ENCODE results near the gene PAX7. TPM values are rescaled to one million over a fixed set of nuclear protein-coding genes. Genes with fewer than 3 reads are reported as not detected.

Gene PAX7
- total and polyA plus RNA-seq, 11 donors = not detected

- H3K27me3 ChIP-seq = peaks cover 74 to 100% (median 99%) of the 10 kb centered on the region in 9 donors
- no peak overlapping the region for H3K27ac ChIP-seq
- H3K36me3 ChIP-seq = no peaks in the 10 kb centered on the region
- TF ChIP-seq CTCF (IDR thresholded peaks at IDR 0.05) (no peak), POLR2A (IDR thresholded peaks at IDR 0.05) (no peak)
- H3K4me1 ChIP-seq = peaks cover 0 to 26% (median 5%) of the 10 kb centered on the region in 12 donors
- 1% methylated on average over 42 to 73 of the region's 73 CpGs for WGBS, 4 donors
- ATAC-seq (no peak), DNase-seq (no peak)
- no peaks in the 10 kb centered on the region for H3K9me3 ChIP-seq
- intact Hi-C loops (cut with DNase I) = no loop called here
- peak overlapping the region in 1 of 12 donors; percentile 4 for H3K4me3 ChIP-seq
Measured at GRCh38 chr1:18643154-18644012, 12.7 kb downstream of the PAX7 start.

GRCh38 chr1:18644013-18644399 lies 13.4 kb downstream of the PAX7 start:
- H3K27ac ChIP-seq = no peak overlapping the region
- TF ChIP-seq CTCF (IDR thresholded peaks at IDR 0.05) (no peak), POLR2A (IDR thresholded peaks at IDR 0.05) (no peak)
- intact Hi-C loops (cut with DNase I) = no loop called here
- ATAC-seq = no peak
- peaks cover 72 to 100% (median 99%) of the 10 kb centered on the region in 9 donors for H3K27me3 ChIP-seq
- no peaks in the 10 kb centered on the region for H3K9me3 ChIP-seq
- H3K36me3 ChIP-seq = no peaks in the 10 kb centered on the region
- 1 to 4% (median 4%) methylated on average over 11 to 22 of the region's 22 CpGs for WGBS, 4 donors
- peaks cover 0 to 26% (median 5%) of the 10 kb centered on the region in 12 donors for H3K4me1 ChIP-seq
- no peak overlapping the region for H3K4me3 ChIP-seq
- no peak for DNase-seq

- Histone ChIP-seq H3K9me3 (no peaks in the 10 kb centered on the region), H3K27ac (no peak overlapping the region), H3K4me1 (peaks cover 0 to 26% (median 5%) of the 10 kb centered on the region in 12 donors), H3K27me3 (peaks cover 75 to 100% (median 98%) of the 10 kb centered on the region in 9 donors), H3K4me3 (no peak overlapping the region), H3K36me3 (no peaks in the 10 kb centered on the region)
- DNase-seq (no peak), ATAC-seq (no peak)
- WGBS, 4 donors = 2 to 6% (median 5%) methylated on average over 5 of the region's 5 CpGs
- no peak for TF ChIP-seq POLR2A (IDR thresholded peaks at IDR 0.05)
- TF ChIP-seq CTCF (IDR thresholded peaks at IDR 0.05) = no peak
- intact Hi-C loops (cut with DNase I) = no loop called here
Measured at GRCh38 chr1:18644446-18644845, 13.8 kb downstream of the PAX7 start.

GRCh38 chr1:18644973-18645746 lies 14.5 kb downstream of the PAX7 start:
- TF ChIP-seq POLR2A (IDR thresholded peaks at IDR 0.05) (no peak), CTCF (IDR thresholded peaks at IDR 0.05) (no peak)
- H3K27me3 ChIP-seq = peaks cover 76 to 100% (median 98%) of the 10 kb centered on the region in 9 donors
- intact Hi-C loops (cut with DNase I) = no loop called here
- no peak for ATAC-seq
- peaks cover 0 to 26% (median 5%) of the 10 kb centered on the region in 12 donors for H3K4me1 ChIP-seq
- no peak for DNase-seq
- H3K27ac ChIP-seq = no peak overlapping the region
- H3K36me3 ChIP-seq = no peaks in the 10 kb centered on the region
- H3K9me3 ChIP-seq = no peaks in the 10 kb centered on the region
- 2 to 3% (median 2%) methylated on average over 46 of the region's 46 CpGs for WGBS, 4 donors
- no peak overlapping the region for H3K4me3 ChIP-seq

All from heart left ventricle (tissue), 16 donors.